ENCODE results near the gene HIF3A.

Gene HIF3A

GRCh38 chr19:46326608-46327007 is 29.8 kb downstream of the HIF3A start:
- Histone ChIP-seq H3K4me1 (no peaks in the 10 kb centered on the region), H3K27me3 (ENCODE audit: low read depth) (no peaks in the 10 kb centered on the region), H3K36me3 (replicated peaks) (no peaks in the 10 kb centered on the region), H3K9me3 (no peaks in the 10 kb centered on the region), H3K4me3 (no peak overlapping the region)
- no peak for DNase-seq (ENCODE audit: low spot score in 2 of 2)
- in situ Hi-C loops (cut with MboI; ENCODE audit: low sequenced_read_pairs): no loop called here

DNA sequence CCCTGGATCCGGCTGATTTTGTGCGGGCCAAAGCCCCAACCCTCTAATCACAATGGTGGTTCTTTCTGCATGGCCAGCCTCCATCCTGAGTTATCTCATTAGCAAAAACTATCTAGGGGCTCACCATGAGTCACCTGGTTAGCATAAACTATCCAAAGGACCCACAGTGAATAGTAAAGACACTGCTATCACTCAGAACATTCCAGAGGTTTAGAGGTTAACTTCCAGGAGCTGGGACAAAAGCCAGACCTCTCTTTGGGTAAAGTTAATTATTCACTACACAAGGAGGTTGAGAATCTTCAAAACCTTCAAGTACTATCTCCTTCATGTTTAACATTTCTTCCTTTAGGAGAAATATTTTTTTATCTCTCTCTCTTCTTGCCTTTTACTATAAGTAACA is 31.2 kb downstream of the HIF3A start:
- Histone ChIP-seq H3K4me3 (no peak overlapping the region), H3K36me3 (replicated peaks) (no peaks in the 10 kb centered on the region), H3K27me3 (ENCODE audit: low read depth) (no peaks in the 10 kb centered on the region), H3K4me1 (no peaks in the 10 kb centered on the region), H3K9me3 (no peaks in the 10 kb centered on the region)
- no peak for DNase-seq (ENCODE audit: low spot score in 2 of 2)
- in situ Hi-C loops (cut with MboI; ENCODE audit: low sequenced_read_pairs): no loop called here

- H3K4me1 ChIP-seq: no peaks in the 10 kb centered on the region
- no peak for DNase-seq (ENCODE audit: low spot score in 2 of 2)
- no peak overlapping the region for H3K4me3 ChIP-seq
- H3K27me3 ChIP-seq (ENCODE audit: low read depth): no peaks in the 10 kb centered on the region
- no peaks in the 10 kb centered on the region for H3K36me3 ChIP-seq (replicated peaks)
- H3K9me3 ChIP-seq: no peaks in the 10 kb centered on the region
- in situ Hi-C loops (cut with MboI; ENCODE audit: low sequenced_read_pairs): no loop called here
Observed at GRCh38 chr19:46330319-46330918, 33.6 kb downstream of the HIF3A start.

DNA sequence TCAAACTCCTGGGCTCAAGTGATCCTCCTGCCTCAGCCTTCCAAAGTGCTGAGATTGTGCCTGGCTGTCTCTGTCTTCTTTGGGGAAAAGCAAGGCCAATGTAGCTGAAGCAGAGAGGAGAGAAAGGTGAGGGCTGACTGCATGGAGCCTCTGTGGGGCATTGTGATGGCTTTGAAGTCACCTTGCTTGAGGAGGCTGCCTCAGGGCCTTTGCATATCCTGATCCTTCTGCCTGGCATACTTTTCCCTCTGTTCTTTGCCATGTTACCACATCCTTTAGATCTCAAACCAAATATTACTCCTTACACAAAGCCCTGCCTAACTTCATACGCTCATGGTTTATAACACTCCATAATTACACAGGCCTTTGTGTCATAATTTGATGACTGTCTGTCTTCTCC is 40.6 kb downstream of the HIF3A start:
- no peaks in the 10 kb centered on the region for H3K27me3 ChIP-seq (ENCODE audit: low read depth)
- no peak overlapping the region for H3K4me3 ChIP-seq
- no peak for DNase-seq (ENCODE audit: low spot score in 2 of 2)
- no peaks in the 10 kb centered on the region for H3K36me3 ChIP-seq (replicated peaks)
- peaks cover 7% of the 10 kb centered on the region for H3K4me1 ChIP-seq
- in situ Hi-C loops (cut with MboI; ENCODE audit: low sequenced_read_pairs): no loop called here
- H3K9me3 ChIP-seq: no peaks in the 10 kb centered on the region

DNA sequence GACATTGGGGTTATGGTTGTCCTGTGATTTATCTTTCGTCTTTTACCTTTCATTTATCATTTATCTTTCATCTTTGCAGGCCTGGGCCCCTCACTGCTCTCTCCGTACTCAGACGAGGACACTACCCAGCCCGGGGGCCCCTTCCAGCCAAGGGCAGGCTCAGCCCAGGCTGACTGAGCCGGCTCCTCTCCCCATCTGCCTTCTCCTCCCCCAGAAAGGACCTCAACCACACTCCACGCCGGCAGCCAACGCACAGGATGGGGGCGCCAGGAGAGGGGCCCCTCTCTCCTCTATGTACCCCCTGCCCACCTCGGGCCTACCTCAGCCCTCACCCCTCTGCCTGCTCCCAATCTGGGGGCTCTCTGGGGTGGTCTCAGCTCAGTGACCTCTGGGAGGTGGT is 42.6 kb downstream of the HIF3A start:
- H3K9me3 ChIP-seq: no peaks in the 10 kb centered on the region
- H3K27me3 ChIP-seq (ENCODE audit: low read depth): no peaks in the 10 kb centered on the region
- in situ Hi-C loops (cut with MboI; ENCODE audit: low sequenced_read_pairs): no loop called here
- peak in 1 of 2 experiments; percentile 24 for DNase-seq (ENCODE audit: low spot score in 2 of 2)
- H3K36me3 ChIP-seq (replicated peaks): no peaks in the 10 kb centered on the region
- peaks cover 7% of the 10 kb centered on the region for H3K4me1 ChIP-seq
- H3K4me3 ChIP-seq: no peak overlapping the region

- Histone ChIP-seq H3K4me1 (peaks cover 7% of the 10 kb centered on the region), H3K9me3 (no peaks in the 10 kb centered on the region), H3K4me3 (no peak overlapping the region), H3K27me3 (ENCODE audit: low read depth) (no peaks in the 10 kb centered on the region), H3K36me3 (replicated peaks) (no peaks in the 10 kb centered on the region)
- in situ Hi-C loops (cut with MboI; ENCODE audit: low sequenced_read_pairs): no loop called here
- no peak for DNase-seq (ENCODE audit: low spot score in 2 of 2)
Observed at GRCh38 chr19:46340051-46340659, 43.3 kb downstream of the HIF3A start.

GRCh38 chr19:46341937-46342336 is 45.1 kb downstream of the HIF3A start:
- H3K36me3 ChIP-seq (replicated peaks): no peaks in the 10 kb centered on the region; the same call in 1 of the 2 replicates
- H3K4me1 ChIP-seq: peaks cover 10% of the 10 kb centered on the region
- H3K27me3 ChIP-seq (ENCODE audit: low read depth): no peaks in the 10 kb centered on the region
- no peak for DNase-seq (ENCODE audit: low spot score in 2 of 2)
- no peaks in the 10 kb centered on the region for H3K9me3 ChIP-seq
- in situ Hi-C loops (cut with MboI; ENCODE audit: low sequenced_read_pairs): no loop called here
- no peak overlapping the region for H3K4me3 ChIP-seq

GRCh38 chr19:46344363-46344762 is 47.5 kb downstream of the HIF3A start:
- Histone ChIP-seq H3K4me1 (peaks cover 6% of the 10 kb centered on the region), H3K9me3 (no peaks in the 10 kb centered on the region), H3K36me3 (replicated peaks) (no peaks in the 10 kb centered on the region; the same call in 1 of the 2 replicates), H3K4me3 (no peak overlapping the region), H3K27me3 (ENCODE audit: low read depth) (no peaks in the 10 kb centered on the region)
- DNase-seq (ENCODE audit: low spot score in 2 of 2): no peak
- in situ Hi-C loops (cut with MboI; ENCODE audit: low sequenced_read_pairs): no loop called here

GRCh38 chr19:46345157-46345556 is 48.3 kb downstream of the HIF3A start:
- no peaks in the 10 kb centered on the region for H3K9me3 ChIP-seq
- no peak overlapping the region for H3K4me3 ChIP-seq
- no peak for DNase-seq (ENCODE audit: low spot score in 2 of 2)
- H3K27me3 ChIP-seq (ENCODE audit: low read depth): no peaks in the 10 kb centered on the region
- no peaks in the 10 kb centered on the region; the same call in 1 of the 2 replicates for H3K36me3 ChIP-seq (replicated peaks)
- peaks cover 6% of the 10 kb centered on the region for H3K4me1 ChIP-seq
- in situ Hi-C loops (cut with MboI; ENCODE audit: low sequenced_read_pairs): no loop called here

- DNase-seq (ENCODE audit: low spot score in 2 of 2): peak; percentile 95
- H3K4me1 ChIP-seq: peaks cover 6% of the 10 kb centered on the region
- peak within 1 kb of the TSS; percentile 96 for H3K4me3 ChIP-seq
- H3K36me3 ChIP-seq (replicated peaks): peaks cover 12% of the 10 kb centered on the region; the same call in 1 of the 2 replicates
- no peaks in the 10 kb centered on the region for H3K9me3 ChIP-seq
- in situ Hi-C loops (cut with MboI; ENCODE audit: low sequenced_read_pairs): no loop called here
- H3K27me3 ChIP-seq (ENCODE audit: low read depth): no peaks in the 10 kb centered on the region
Observed at GRCh38 chr19:46346821-46347571, 50.2 kb downstream of the HIF3A start, which contains the start of gene PPP5C. Gene PPP5C (plus strand): TSS chr19:46347087. CDS start chr19:46347097, 10 bp downstream.

DNA sequence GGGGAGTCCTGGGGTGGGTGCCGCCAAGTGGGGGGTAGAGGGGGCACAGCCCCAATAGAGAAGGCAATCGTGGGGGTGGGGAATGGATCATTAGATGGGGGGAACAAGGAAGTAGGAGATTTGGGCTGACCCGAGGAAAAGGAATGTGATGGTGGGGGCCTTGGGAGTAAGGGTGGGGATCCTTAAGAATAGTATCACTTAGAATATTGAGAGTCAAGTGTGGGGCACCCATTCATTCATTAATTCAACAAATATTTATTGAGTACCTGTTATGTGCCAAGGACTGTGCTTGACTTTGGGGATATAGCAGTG is 50.7 kb downstream of the HIF3A start:
- Histone ChIP-seq H3K36me3 (replicated peaks) (peaks cover 12% of the 10 kb centered on the region; the same call in 1 of the 2 replicates), H3K9me3 (no peaks in the 10 kb centered on the region), H3K4me3 (peak overlapping the region; percentile 96), H3K27me3 (ENCODE audit: low read depth) (no peaks in the 10 kb centered on the region), H3K4me1 (peaks cover 6% of the 10 kb centered on the region)
- no peak for DNase-seq (ENCODE audit: low spot score in 2 of 2)
- in situ Hi-C loops (cut with MboI; ENCODE audit: low sequenced_read_pairs): no loop called here

GRCh38 chr19:46347985-46348384 is 51.1 kb downstream of the HIF3A start:
- in situ Hi-C loops (cut with MboI; ENCODE audit: low sequenced_read_pairs): no loop called here
- no peaks in the 10 kb centered on the region for H3K9me3 ChIP-seq
- H3K36me3 ChIP-seq (replicated peaks): peaks cover 12% of the 10 kb centered on the region; the same call in 1 of the 2 replicates
- DNase-seq (ENCODE audit: low spot score in 2 of 2): no peak
- H3K4me3 ChIP-seq: peak overlapping the region; percentile 96
- no peaks in the 10 kb centered on the region for H3K27me3 ChIP-seq (ENCODE audit: low read depth)
- H3K4me1 ChIP-seq: peaks cover 6% of the 10 kb centered on the region

- H3K27me3 ChIP-seq (ENCODE audit: low read depth): no peaks in the 10 kb centered on the region
- in situ Hi-C loops (cut with MboI; ENCODE audit: low sequenced_read_pairs): no loop called here
- H3K4me1 ChIP-seq: peaks cover 6% of the 10 kb centered on the region
- H3K4me3 ChIP-seq: no peak overlapping the region
- H3K36me3 ChIP-seq (replicated peaks): peaks cover 21% of the 10 kb centered on the region
- DNase-seq (ENCODE audit: low spot score in 2 of 2): no peak
- no peaks in the 10 kb centered on the region for H3K9me3 ChIP-seq
Observed at GRCh38 chr19:46349311-46349993, 52.6 kb downstream of the HIF3A start.

All from HAP-1 (cell line).